SU-DHL-6 (cell line): ENCODE results near the gene MYO1D.
"Not testable (repeated sequence)": the region's sequence is repeated elsewhere in the genome, so short reads cannot be mapped to it uniquely, and the experiment has no call there.

Experiments used
- H2AFZ ChIP-seq: fragments of 200-600 bp; sonication (generic); 2 replicates; pipeline ENCODE4 v1.6.1; 2014; ENCODE audit warnings: low read depth, mild to moderate bottlenecking, moderate library complexity, mixed read lengths, antibody characterized with exemption, low read length; ENCODE audit not compliant: severe bottlenecking
- H3F3A ChIP-seq: fragments of 200-600 bp; shearing (Covaris generic); 2 replicates; pipeline ENCODE4 v1.6.0; 2016; ENCODE audit warnings: antibody characterized with exemption, mild to moderate bottlenecking; ENCODE audit not compliant: insufficient read depth
- H3K27ac ChIP-seq: fragments of 200-600 bp; sonication (generic); 2 replicates; pipeline ENCODE4 v1.5.1; 2016; ENCODE audit warnings: low read depth, mild to moderate bottlenecking, low read length, moderate library complexity, mixed read lengths
- H3K27me3 ChIP-seq: fragments of 200-600 bp; sonication (generic), shearing (Covaris generic); 2 replicates; pipeline ENCODE4 v1.6.0; 2014; ENCODE audit warnings: mild to moderate bottlenecking, low read length
- H3K36me3 ChIP-seq: fragments of 200-600 bp; sonication (generic); 2 replicates; pipeline ENCODE4 v1.6.1; 2014; ENCODE audit warnings: mild to moderate bottlenecking, low read length, mixed read lengths
- H3K4me2 ChIP-seq: fragments of 300-600, 200-600 bp; shearing (Covaris generic), sonication (generic); 2 replicates; pipeline ENCODE4 v1.6.0; 2014; ENCODE audit warnings: low read length, low read depth, mild to moderate bottlenecking; ENCODE audit not compliant: poor library complexity, severe bottlenecking
- H3K4me3 ChIP-seq: fragments of 200-600 bp; sonication (generic); 2 replicates; pipeline ENCODE4 v1.5.1; 2014; ENCODE audit warnings: antibody characterized with exemption, low read length, mild to moderate bottlenecking, mixed read lengths; ENCODE audit not compliant: insufficient read depth, poor library complexity, severe bottlenecking
- H3K79me2 ChIP-seq: fragments of 200-600 bp; sonication (generic); 2 replicates; pipeline ENCODE4 v1.6.1; 2014; ENCODE audit warnings: mild to moderate bottlenecking, low read length, moderate library complexity; ENCODE audit not compliant: insufficient read depth
- H3K9ac ChIP-seq: fragments of 200-600 bp; sonication (generic); 2 replicates; pipeline ENCODE4 v1.7.0; 2014; ENCODE audit warnings: mild to moderate bottlenecking, low read length
- H3K9me2 ChIP-seq: fragments of 200-600 bp; sonication (generic); replicated peaks from 2 replicates; pipeline ENCODE4 v1.6.1; 2014; ENCODE audit warnings: low read length; ENCODE audit not compliant: insufficient read depth
- H3K9me3 ChIP-seq: fragments of 200-600 bp; sonication (generic); 2 replicates; pipeline ENCODE4 v1.6.1; 2014; ENCODE audit warnings: low read length, mixed read lengths; ENCODE audit not compliant: insufficient read depth
- H4K20me1 ChIP-seq: fragments of 200-600 bp; sonication (generic); 2 replicates; pipeline ENCODE4 v1.6.1; 2014; ENCODE audit warnings: low read depth, mild to moderate bottlenecking, antibody characterized with exemption, low read length, moderate library complexity, mixed read lengths
- CTCF ChIP-seq: fragments of 200-600 bp; sonication (generic); IDR thresholded peaks from one replicate; pipeline ENCODE4 v1.5.1; 2017; ENCODE audit warnings: antibody characterized with exemption, mild to moderate bottlenecking, low read length, moderate library complexity; ENCODE audit not compliant: insufficient read depth, poor library complexity, severe bottlenecking
- EZH2phosphoT487 ChIP-seq: fragments of 200-600 bp; sonication (generic), shearing (Covaris generic); conservative IDR thresholded peaks from 2 replicates; pipeline ENCODE4 v1.6.1; 2018; ENCODE audit warnings: mild to moderate bottlenecking, antibody characterized with exemption, low read length, moderate library complexity, mixed read lengths

Gene MYO1D

DNA sequence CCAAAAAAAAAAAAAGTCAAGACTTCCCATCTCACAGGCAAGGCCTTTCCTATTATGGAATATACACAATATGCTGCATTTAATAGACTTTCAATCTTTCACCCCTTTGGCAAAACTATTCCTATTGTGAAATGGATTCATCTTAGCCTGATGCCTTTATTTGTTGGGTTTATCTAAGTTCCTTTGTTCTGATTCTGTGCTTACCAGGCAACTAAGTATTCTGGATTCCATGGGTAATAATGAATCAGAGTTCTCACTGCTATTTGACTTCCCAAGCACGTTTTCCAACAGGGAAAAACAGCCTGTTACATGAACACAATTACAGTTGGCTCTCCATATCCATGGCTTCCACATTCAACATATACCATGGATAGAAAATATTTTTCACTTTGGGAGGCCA lies 135.5 kb downstream of the MYO1D start:
- TF ChIP-seq CTCF (no peak), EZH2phosphoT487 (no peak)
- Histone ChIP-seq H2AFZ (no peak overlapping the region), H3K36me3 (no peaks in the 10 kb centered on the region), H3K27me3 (no peaks in the 10 kb centered on the region), H4K20me1 (no peaks in the 10 kb centered on the region), H3K79me2 (no peaks in the 10 kb centered on the region), H3K9me2 (no peaks in the 10 kb centered on the region), H3K27ac (no peak overlapping the region), H3F3A (no peaks in the 10 kb centered on the region), H3K4me2 (no peak overlapping the region), H3K4me3 (no peak overlapping the region), H3K9me3 (no peaks in the 10 kb centered on the region), H3K9ac (no peak overlapping the region)

DNA sequence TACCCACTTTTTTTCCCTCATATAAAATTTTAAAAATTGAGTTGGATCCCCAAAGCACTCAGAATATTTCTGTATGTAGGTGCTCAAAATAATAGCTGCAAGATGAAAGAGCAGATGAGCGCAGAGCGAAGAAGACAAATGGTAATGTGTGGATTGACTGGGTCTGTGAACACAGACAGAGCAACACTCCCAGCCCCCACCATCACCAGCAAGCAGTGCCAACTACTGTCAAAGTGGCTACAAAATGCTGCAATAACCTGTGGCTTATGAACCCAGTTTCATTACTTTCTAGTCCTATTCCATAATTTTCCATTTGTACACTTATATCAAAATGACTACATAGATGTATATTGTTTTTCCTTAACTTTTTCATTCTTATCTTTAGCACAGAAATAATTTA lies 137.2 kb downstream of the MYO1D start:
- H2AFZ ChIP-seq, result no peak overlapping the region
- H3K79me2 ChIP-seq, result no peaks in the 10 kb centered on the region
- TF ChIP-seq EZH2phosphoT487, result no peak
- TF ChIP-seq CTCF, result no peak
- no peaks in the 10 kb centered on the region for H4K20me1 ChIP-seq
- no peak overlapping the region for H3K4me2 ChIP-seq
- no peaks in the 10 kb centered on the region for H3K9me3 ChIP-seq
- no peaks in the 10 kb centered on the region for H3K36me3 ChIP-seq
- H3F3A ChIP-seq, result no peaks in the 10 kb centered on the region
- no peak overlapping the region for H3K27ac ChIP-seq
- no peaks in the 10 kb centered on the region for H3K27me3 ChIP-seq
- H3K9me2 ChIP-seq, result no peaks in the 10 kb centered on the region
- H3K4me3 ChIP-seq, result no peak overlapping the region
- H3K9ac ChIP-seq, result no peak overlapping the region

GRCh38 chr17:32739151-32739550 lies 137.8 kb downstream of the MYO1D start:
- H3K79me2 ChIP-seq, H3K4me3 ChIP-seq, H3K27me3 ChIP-seq, H4K20me1 ChIP-seq, H3K9me3 ChIP-seq, H2AFZ ChIP-seq, H3K9me2 ChIP-seq, H3K36me3 ChIP-seq, H3K4me2 ChIP-seq, H3F3A ChIP-seq, H3K27ac ChIP-seq, H3K9ac ChIP-seq: not testable (repeated sequence)

DNA sequence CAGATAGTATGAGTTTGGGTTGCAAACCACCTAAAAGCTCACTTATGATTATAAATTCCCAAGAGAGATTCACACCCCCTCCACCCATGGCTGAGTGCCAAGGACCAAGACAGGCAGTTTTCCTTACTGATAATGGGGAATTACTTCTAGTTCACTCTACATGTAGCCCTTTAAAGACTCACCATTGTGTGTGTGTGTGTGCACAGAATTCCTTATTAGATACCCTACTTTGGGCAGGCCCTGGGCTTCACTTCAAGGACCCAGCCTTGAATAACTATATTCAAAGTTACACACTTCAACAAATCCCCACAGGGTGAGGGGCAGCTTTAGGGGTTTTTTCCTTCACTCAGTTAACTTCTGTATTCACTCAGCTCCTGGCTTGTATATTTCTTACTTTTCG lies 143.5 kb downstream of the MYO1D start:
- TF ChIP-seq EZH2phosphoT487 (no peak), CTCF (no peak)
- Histone ChIP-seq H3K79me2 (no peaks in the 10 kb centered on the region), H3K9me2 (no peaks in the 10 kb centered on the region), H3F3A (no peaks in the 10 kb centered on the region), H3K9me3 (peaks cover 17% of the 10 kb centered on the region), H3K27ac (no peak overlapping the region), H3K36me3 (no peaks in the 10 kb centered on the region), H3K4me3 (no peak overlapping the region), H3K4me2 (no peak overlapping the region), H4K20me1 (no peaks in the 10 kb centered on the region), H2AFZ (no peak overlapping the region), H3K27me3 (no peaks in the 10 kb centered on the region), H3K9ac (no peak overlapping the region)
